Lower leg skin (tissue), 3 donors: ENCODE data around the gene CA12.

Experiments used
- CTCF ChIP-seq, 3 donors: fragments of 450-650 bp; IDR thresholded peaks; one replicate each; pipeline ENCODE4 v1.5.1; 2016; ENCODE audit warnings: antibody characterized with exemption in 3 of 3, mild to moderate bottlenecking in 3 of 3, moderate library complexity in 2 of 3
- POLR2A ChIP-seq, 2 donors: fragments of 450-650 bp; IDR thresholded peaks; one replicate each; pipeline ENCODE4 v1.6.1; 2016 to 2017; ENCODE audit warnings: antibody characterized with exemption in 2 of 2, mild to moderate bottlenecking in 1 of 2, moderate library complexity in 1 of 2

- TF ChIP-seq CTCF (IDR thresholded peaks at IDR 0.05): no peak
- TF ChIP-seq POLR2A (IDR thresholded peaks at IDR 0.05): no peak
Measured at GRCh38 chr15:63390689-63391088, 9.0 kb upstream of the CA12 start.
